HL-60 (cell line): Measurements from ENCODE around the gene NMRK1.

Experiments
- DNase-seq, 2 experiments: peaks; one replicate each; pipeline ENCODE4 v3.0.0-alpha.2; 2010 to 2020; ENCODE audit warnings: low read depth in 1 of 2, low spot score in 1 of 2
- H3K27ac ChIP-seq: fragments of 250-450 bp; sonication (Bioruptor Pico); replicated peaks from 2 replicates; pipeline ENCODE4 v1.5.1; 2020; ENCODE audit warnings: mild to moderate bottlenecking, moderate library complexity
- H3K27me3 ChIP-seq: fragments of 250-450 bp; sonication (Bioruptor Pico); 2 replicates; pipeline ENCODE4 v1.5.1; 2021; ENCODE audit warnings: mild to moderate bottlenecking, moderate library complexity; ENCODE audit not compliant: insufficient read depth, poor library complexity, severe bottlenecking
- H3K4me3 ChIP-seq: replicated peaks from 2 replicates; pipeline ENCODE4 v1.5.1; 2011; ENCODE audit warnings: mild to moderate bottlenecking, control low read depth, low read length; ENCODE audit not compliant: insufficient read depth
- GABPA ChIP-seq: IDR thresholded peaks from 2 replicates; pipeline ENCODE4 v1.6.1; 2012; ENCODE audit warnings: low read depth
- POLR2AphosphoS5 ChIP-seq: IDR thresholded peaks from 2 replicates; pipeline ENCODE4 v1.6.1; 2012; ENCODE audit warnings: low read depth
- REST ChIP-seq: IDR thresholded peaks from 2 replicates; pipeline ENCODE4 v1.6.1; 2012; ENCODE audit warnings: low read depth; ENCODE audit not compliant: insufficient replicate concordance
- SPI1 ChIP-seq: IDR thresholded peaks from 2 replicates; pipeline ENCODE4 v1.6.1; 2012; ENCODE audit warnings: low read depth, mild to moderate bottlenecking, borderline replicate concordance
- TF ChIP-seq, protein P1 (sequence below): IDR thresholded peaks from one replicate; pipeline ENCODE4 v1.5.1; 2011; ENCODE audit warnings: low read length, control low read depth, inconsistent platforms; ENCODE audit not compliant: insufficient read depth

Gene NMRK1

DNA sequence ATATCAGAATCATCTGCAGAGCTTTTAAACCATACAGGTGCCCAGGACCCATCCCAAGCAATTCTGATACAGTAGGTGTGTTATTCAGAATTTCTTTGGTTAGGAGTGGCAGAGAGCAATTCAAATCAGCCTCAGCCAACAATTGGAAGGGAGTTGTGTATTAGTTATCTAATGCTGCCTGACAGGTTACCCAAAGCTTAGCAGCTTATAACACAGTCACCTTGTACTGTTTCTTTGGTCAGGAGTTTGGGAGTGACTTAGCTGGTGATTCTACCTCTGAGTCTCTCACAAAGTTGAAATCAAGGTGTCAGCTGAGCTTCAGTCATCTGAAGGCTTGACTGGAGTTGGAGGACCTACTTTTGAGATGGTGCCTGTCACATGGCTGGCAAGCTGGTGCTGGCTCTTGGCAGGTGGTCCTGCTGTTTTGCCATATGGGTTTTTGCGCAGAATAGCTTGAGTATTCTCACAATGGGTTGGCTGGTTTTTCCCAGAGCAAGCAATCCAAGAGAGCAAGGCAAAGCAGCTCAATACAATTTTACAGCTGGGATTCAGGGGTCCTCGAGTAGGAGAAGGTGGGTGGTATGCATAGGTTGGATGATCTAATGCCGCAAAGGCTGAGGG is 41.1 kb downstream of the NMRK1 start:
- H3K4me3 ChIP-seq = no peak overlapping the region
- no peak overlapping the region for H3K27ac ChIP-seq
- no peak for DNase-seq
- H3K27me3 ChIP-seq = no peaks in the 10 kb centered on the region
- no peak for TF ChIP-seq GABPA
- no peak for TF ChIP-seq POLR2AphosphoS5
- TF ChIP-seq REST = no peak
- TF ChIP-seq, protein P1, sequence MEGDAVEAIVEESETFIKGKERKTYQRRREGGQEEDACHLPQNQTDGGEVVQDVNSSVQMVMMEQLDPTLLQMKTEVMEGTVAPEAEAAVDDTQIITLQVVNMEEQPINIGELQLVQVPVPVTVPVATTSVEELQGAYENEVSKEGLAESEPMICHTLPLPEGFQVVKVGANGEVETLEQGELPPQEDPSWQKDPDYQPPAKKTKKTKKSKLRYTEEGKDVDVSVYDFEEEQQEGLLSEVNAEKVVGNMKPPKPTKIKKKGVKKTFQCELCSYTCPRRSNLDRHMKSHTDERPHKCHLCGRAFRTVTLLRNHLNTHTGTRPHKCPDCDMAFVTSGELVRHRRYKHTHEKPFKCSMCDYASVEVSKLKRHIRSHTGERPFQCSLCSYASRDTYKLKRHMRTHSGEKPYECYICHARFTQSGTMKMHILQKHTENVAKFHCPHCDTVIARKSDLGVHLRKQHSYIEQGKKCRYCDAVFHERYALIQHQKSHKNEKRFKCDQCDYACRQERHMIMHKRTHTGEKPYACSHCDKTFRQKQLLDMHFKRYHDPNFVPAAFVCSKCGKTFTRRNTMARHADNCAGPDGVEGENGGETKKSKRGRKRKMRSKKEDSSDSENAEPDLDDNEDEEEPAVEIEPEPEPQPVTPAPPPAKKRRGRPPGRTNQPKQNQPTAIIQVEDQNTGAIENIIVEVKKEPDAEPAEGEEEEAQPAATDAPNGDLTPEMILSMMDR = no peak
- no peak for TF ChIP-seq SPI1

- Histone ChIP-seq H3K4me3 (no peak overlapping the region), H3K27me3 (no peaks in the 10 kb centered on the region), H3K27ac (no peak overlapping the region)
- no peak for DNase-seq
- TF ChIP-seq GABPA (no peak), POLR2AphosphoS5 (no peak), SPI1 (no peak), REST (no peak)
- TF ChIP-seq, protein P1 = no peak
Measured at GRCh38 chr9:75041041-75041440, 46.9 kb downstream of the NMRK1 start.

GRCh38 chr9:75039801-75040200 is 48.2 kb downstream of the NMRK1 start:
- Histone ChIP-seq H3K27ac (no peak overlapping the region), H3K27me3 (no peaks in the 10 kb centered on the region), H3K4me3 (no peak overlapping the region)
- TF ChIP-seq SPI1 (no peak), REST (no peak)
- peak in 1 of 2 experiments; percentile 3 for DNase-seq
